Measurements from ENCODE around the gene XPR1.
"Not testable (repeated sequence)": the region's sequence is repeated elsewhere in the genome, so short reads cannot be mapped to it uniquely, and the experiment has no call there.

Gene XPR1

GRCh38 chr1:180785887-180786286 is 154.1 kb downstream of the XPR1 start:
- DNase-seq (ENCODE audit: low spot score): no peak

DNA sequence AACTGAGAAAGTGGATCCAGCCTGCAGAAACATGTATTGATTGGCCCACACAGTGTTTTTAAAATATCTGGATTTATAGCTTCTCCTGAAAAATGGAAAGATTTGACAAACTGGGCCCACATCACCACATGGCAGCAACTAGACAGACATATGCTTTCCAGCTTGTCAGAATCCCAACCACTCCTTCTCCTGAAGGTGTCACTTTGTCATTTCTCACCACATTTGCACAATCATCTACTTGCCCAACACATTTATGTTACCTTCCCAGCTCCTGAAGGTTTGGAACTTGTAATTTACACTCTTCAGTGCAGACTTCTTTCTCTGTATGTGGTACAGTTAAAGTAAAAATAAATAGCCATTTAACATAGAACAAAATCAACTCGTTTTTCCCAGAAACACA is 154.8 kb downstream of the XPR1 start:
- DNase-seq (ENCODE audit: low spot score): no peak

DNA sequence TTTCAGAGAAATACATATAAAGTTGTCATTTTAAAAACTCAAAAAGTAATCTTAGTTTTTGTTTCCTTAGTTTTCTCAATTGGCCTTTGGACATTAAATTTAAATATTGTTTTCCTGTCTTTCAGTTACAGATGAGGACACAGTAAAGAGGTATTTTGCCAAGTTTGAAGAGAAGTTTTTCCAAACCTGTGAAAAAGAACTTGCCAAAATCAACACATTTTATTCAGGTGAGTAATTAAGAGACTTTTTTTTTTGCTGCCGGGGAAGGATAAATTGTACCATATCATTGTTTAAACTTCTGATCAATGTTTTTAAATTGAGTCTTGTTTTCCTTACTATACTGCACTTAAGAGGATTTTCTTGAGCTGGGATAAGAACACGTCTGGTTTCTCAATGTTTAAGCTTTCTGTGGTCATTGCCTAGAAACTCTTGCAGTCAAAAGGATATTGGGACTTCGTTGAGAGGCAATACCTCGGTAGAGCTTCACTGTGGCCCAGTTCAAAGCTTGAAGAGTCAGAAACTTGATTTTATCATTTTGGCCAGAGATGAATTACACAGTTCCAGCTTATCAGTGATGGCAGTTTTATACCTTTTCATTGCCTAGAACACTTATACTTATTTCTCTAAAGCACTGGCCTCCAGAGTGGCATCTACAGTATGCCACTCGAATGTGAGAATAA is 155.9 kb downstream of the XPR1 start:
- no peak for DNase-seq (ENCODE audit: low spot score)

- no peak for DNase-seq (ENCODE audit: low spot score)
Observed at GRCh38 chr1:180789460-180789859, 157.6 kb downstream of the XPR1 start.

- not testable (repeated sequence) for DNase-seq (ENCODE audit: low spot score)
Observed at GRCh38 chr1:180791152-180791551, 159.3 kb downstream of the XPR1 start.

GRCh38 chr1:180791806-180792205 is 160.0 kb downstream of the XPR1 start:
- no peak for DNase-seq (ENCODE audit: low spot score)

GRCh38 chr1:180793451-180793850 is 161.6 kb downstream of the XPR1 start:
- no peak for DNase-seq (ENCODE audit: low spot score)

GRCh38 chr1:180796897-180797640 is 165.2 kb downstream of the XPR1 start:
- DNase-seq (ENCODE audit: low spot score): no peak

- DNase-seq (ENCODE audit: low spot score): peak; percentile 34
Observed at GRCh38 chr1:180800945-180801344, 169.1 kb downstream of the XPR1 start.

- DNase-seq (ENCODE audit: low spot score): no peak
Observed at GRCh38 chr1:180802813-180803212, 171.0 kb downstream of the XPR1 start.

GRCh38 chr1:180805316-180805715 is 173.5 kb downstream of the XPR1 start:
- DNase-seq (ENCODE audit: low spot score): no peak

DNA sequence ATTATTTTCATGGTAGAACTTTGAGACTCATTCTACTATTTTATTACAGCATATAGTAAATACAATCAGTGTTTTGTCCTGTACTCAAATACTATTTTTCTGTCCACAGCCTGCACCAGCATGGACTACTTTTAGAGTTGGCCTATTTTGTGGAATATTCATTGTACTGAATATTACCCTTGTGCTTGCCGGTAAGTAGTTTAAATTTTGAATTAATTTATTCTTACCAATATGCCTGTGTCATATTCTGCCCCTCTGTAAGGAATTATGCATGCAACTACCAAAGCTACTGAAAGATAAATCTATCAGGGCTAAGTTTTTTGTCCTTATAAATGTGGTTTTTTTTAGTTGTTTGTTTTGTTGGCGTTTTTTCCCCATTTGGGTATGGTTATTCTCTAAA is 179.5 kb downstream of the XPR1 start:
- no peak for DNase-seq (ENCODE audit: low spot score)

DNA sequence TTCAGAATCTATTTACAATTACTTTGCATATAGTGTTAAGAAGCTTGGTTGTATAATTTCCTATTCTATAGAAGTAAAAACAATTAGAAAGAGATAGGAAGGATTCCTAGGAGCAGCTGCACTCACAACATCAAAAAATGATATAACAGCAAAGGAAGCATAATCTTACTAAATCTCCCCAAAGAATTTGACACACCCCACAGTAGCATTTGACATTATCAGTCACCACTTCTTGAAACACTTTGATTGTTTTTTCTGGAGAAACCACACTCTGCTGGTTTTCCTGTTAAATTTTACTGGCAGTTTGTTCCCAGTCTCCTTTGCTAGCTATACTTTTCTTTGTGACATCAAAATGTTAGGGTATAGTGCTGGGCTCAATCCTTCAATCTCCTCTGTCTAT is 180.1 kb downstream of the XPR1 start:
- no peak for DNase-seq (ENCODE audit: low spot score)

- DNase-seq (ENCODE audit: low spot score): no peak
Observed at GRCh38 chr1:180814258-180814657, 182.4 kb downstream of the XPR1 start.

GRCh38 chr1:180815188-180815587 is 183.4 kb downstream of the XPR1 start:
- DNase-seq (ENCODE audit: low spot score): no peak

DNA sequence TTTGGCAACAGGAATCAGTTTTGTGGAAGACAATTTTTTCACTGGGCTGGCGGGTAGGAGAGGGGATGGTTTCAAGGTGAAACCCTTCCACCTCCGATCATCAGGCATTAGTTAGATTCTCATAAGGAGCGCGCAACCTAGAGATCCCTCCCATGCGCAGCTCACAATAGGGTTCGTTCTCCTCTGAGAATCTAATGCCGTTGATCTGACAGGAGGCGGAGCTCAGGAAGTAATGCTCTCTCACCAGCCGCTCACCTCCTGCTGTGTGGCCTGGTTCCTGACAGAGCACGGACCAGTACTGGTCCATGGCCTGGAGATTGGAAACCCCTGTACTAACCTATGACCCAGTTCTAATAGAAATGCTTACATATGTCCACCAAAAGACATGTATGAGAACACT is 184.3 kb downstream of the XPR1 start:
- no peak for DNase-seq (ENCODE audit: low spot score)

GRCh38 chr1:180821970-180822369 is 190.1 kb downstream of the XPR1 start:
- DNase-seq (ENCODE audit: low spot score): no peak

- DNase-seq (ENCODE audit: low spot score): not testable (repeated sequence)
Observed at GRCh38 chr1:180831507-180831906, 199.7 kb downstream of the XPR1 start.

GRCh38 chr1:180833180-180833579 is 201.4 kb downstream of the XPR1 start:
- DNase-seq (ENCODE audit: low spot score): not testable (repeated sequence)

DNA sequence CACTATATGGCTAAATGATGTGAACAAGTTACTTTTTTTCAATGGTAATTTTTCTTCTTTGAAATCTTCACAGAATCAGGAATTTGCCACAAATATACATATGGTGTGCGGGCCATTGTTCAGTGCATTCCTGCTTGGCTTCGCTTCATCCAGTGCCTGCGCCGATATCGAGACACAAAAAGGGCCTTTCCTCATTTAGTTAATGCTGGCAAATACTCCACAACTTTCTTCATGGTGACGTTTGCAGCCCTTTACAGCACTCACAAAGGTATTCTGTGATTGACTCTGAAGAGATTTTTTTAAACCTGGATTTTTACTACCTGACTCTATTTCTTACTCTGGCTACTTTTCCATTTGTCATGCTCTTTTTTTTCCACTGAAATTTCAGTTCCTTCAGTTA is 204.6 kb downstream of the XPR1 start:
- no peak for DNase-seq (ENCODE audit: low spot score)

DNA sequence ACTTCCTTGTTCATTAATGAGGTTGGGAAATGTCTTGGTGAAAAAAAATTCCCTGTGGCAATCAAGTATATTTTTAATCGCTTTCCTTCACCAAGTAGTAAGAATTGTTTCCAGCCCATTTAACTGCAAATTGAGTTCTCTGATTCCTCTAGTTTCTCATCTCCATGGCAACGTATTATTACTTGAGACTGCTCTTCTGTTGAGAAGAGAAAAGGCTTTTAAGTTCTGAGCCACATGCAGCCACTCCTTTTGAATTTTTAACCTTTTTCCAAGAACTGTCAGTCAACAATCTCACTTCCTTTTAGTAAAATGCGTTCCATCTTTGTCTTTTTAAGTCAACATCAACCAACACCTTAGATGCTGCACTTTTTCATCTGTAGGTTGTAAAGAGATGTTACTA is 205.2 kb downstream of the XPR1 start:
- no peak for DNase-seq (ENCODE audit: low spot score)

- DNase-seq (ENCODE audit: low spot score): no peak
Observed at GRCh38 chr1:180838535-180838934, 206.7 kb downstream of the XPR1 start.

DNA sequence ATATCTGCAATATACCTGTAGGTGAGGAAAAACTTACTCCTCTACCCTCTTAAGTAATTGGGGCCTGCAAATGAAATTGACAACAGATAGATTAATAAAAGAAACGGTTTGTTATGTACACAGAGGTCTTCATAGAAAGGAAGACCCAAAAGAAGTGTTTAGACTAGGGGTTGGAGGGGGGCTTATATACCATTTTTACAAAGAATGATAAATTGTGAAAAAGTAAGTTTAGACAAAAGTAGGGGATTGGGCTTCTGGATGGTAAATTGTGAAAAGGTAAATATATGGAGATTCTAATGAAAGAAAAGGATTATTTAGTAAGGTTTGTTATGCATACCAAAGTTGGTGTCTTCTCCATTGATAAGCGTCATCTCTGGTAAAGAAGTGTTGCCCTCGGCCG is 207.7 kb downstream of the XPR1 start:
- DNase-seq (ENCODE audit: low spot score): no peak

DNA sequence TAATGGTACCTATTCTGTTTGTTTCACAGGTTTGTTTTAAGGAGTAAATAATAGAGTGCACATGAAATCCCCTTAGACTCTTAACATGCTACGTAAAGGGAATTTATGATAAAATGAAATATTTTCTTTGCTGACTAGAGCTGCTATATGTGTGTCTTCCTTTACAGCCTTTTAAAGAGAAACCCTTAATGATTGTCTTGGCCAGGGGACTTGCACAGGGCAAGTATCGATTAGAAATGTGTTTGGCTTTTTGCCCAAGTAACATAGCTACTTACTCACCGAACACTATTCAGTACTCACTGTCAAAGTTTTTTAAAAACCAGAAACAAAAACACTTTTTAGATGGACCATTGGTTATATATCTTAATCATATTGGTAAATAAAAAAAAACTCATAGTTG is 209.6 kb downstream of the XPR1 start:
- no peak for DNase-seq (ENCODE audit: low spot score)
